Caco-2 (cell line): ENCODE results near the gene ARL10. TPM values are rescaled to one million over a fixed set of nuclear protein-coding genes. Genes with fewer than 3 reads are reported as not detected.
A peak's percentile ranks its signal among the peaks of the same experiment; 100 is the strongest.

Source experiments
- BruUV-seq: library from RNA; stranded (reverse); fragments of 400-500 nt; replicated peaks from 2 replicates; lab custom pipeline; 2021; lab: Mats Ljungman, UMichigan
- CTCF ChIA-PET: fragments of 300-600 bp; sonication (Branson Sonifier 250); formaldehyde crosslinking; loops from one replicate; lab custom pipeline; 2022; ENCODE audit warnings: antibody characterized with exemption; lab: Charles Lee
- POLR2A ChIA-PET: fragments of 300-600 bp; sonication (Branson Sonifier 250); formaldehyde crosslinking; loops from one replicate; lab custom pipeline; 2022; ENCODE audit warnings: antibody characterized with exemption; lab: Charles Lee
- DNase-seq, 2 experiments: peaks; one replicate each; pipeline versions ENCODE4 v3.0.0 to v3.0.0-alpha.2; 2020 to 2022
- H3K27me3 ChIP-seq: replicated peaks from 2 replicates; pipeline ENCODE4 v1.6.0; 2011; ENCODE audit warnings: low read length; ENCODE audit not compliant: control insufficient read depth, insufficient read depth
- H3K36me3 ChIP-seq: 2 replicates; pipeline ENCODE4 v1.5.1; 2011; ENCODE audit warnings: low read length; ENCODE audit not compliant: control insufficient read depth, insufficient read depth
- H3K4me1 ChIP-seq: fragments of 250-450 bp; sonication (Bioruptor Pico); 2 replicates; pipeline ENCODE4 v1.5.1; 2020; ENCODE audit warnings: mild to moderate bottlenecking
- H3K4me3 ChIP-seq: 2 replicates; pipeline ENCODE4 v1.5.1; 2011; ENCODE audit warnings: low read depth, mild to moderate bottlenecking, control low read depth, low read length
- H3K9me3 ChIP-seq: fragments of 250-450 bp; sonication (Bioruptor Pico); 2 replicates; pipeline ENCODE4 v1.5.1; 2020; ENCODE audit warnings: mild to moderate bottlenecking, moderate library complexity
- H3K27ac Mint-ChIP-seq: one replicate; pipeline ENCODE4 v1.8.0; 2022; ENCODE audit warnings: mixed read lengths; ENCODE audit not compliant: unreplicated experiment
- H3K27me3 Mint-ChIP-seq: one replicate; pipeline ENCODE4 v1.8.0; 2022; ENCODE audit warnings: mixed read lengths; ENCODE audit not compliant: insufficient read depth, unreplicated experiment
- H3K36me3 Mint-ChIP-seq: one replicate; pipeline ENCODE4 v1.8.0; 2022; ENCODE audit warnings: mild to moderate bottlenecking, mixed read lengths; ENCODE audit not compliant: insufficient read depth, unreplicated experiment
- H3K4me1 Mint-ChIP-seq: one replicate; pipeline ENCODE4 v1.8.0; 2022; ENCODE audit warnings: low read depth, mixed read lengths; ENCODE audit not compliant: unreplicated experiment
- H3K4me3 Mint-ChIP-seq: one replicate; pipeline ENCODE4 v1.8.0; 2022; ENCODE audit warnings: mild to moderate bottlenecking, moderate library complexity, mixed read lengths; ENCODE audit not compliant: unreplicated experiment
- H3K9me3 Mint-ChIP-seq: one replicate; pipeline ENCODE4 v1.8.0; 2022; ENCODE audit warnings: mixed read lengths; ENCODE audit not compliant: unreplicated experiment
- intact Hi-C: fragments of 100-400 bp; cut with micrococcal nuclease; formaldehyde crosslinking; loops from one replicate; pipeline ENCODE4 v1.10.0; 2022; ENCODE audit not compliant: unreplicated experiment
- total RNA-seq: library from RNA; stranded (reverse); gene quantifications from 2 replicates; pipeline ENCODE4 v1.2.3, GENCODE V29; 2022
- TF ChIP-seq, protein P1 (sequence below), 2 experiments: fragments of 200-600 bp in 1 of 2; IDR thresholded peaks; 1 replicate in 1 of 2; 2 replicates in 1 of 2; pipeline versions ENCODE4 v1.5.1 to v1.8.0; 2011 to 2022; ENCODE audit warnings: antibody characterized with exemption in 1 of 2, control low read depth in 1 of 2, inconsistent platforms in 1 of 2, low read depth in 1 of 2, low read length in 1 of 2, mild to moderate bottlenecking in 1 of 2, moderate library complexity in 1 of 2; ENCODE audit not compliant: insufficient read depth in 1 of 2, severe bottlenecking in 1 of 2, unreplicated experiment in 1 of 2

ARL10 gene
- total RNA-seq, 1 experiment from 2014 or later: 2.3 TPM

GRCh38 chr5:176416965-176417364, 51.7 kb downstream of the ARL10 start:
- intact Hi-C loops: loop anchor here (1.0 to 10.0 kb wide), 4 partner anchors 31 to 162 kb away; partner anchors contain the start of gene FAF2

GRCh38 chr5:176418251-176418650, 53.0 kb downstream of the ARL10 start:
- H3K4me3 ChIP-seq: no peak overlapping the region
- peaks cover 23% of the 10 kb centered on the region for H3K4me1 ChIP-seq
- intact Hi-C loops: loop anchor here (10.0 kb wide), 1 partner anchor 67 kb away; no protein-coding TSS in a partner anchor
- no peaks in the 10 kb centered on the region for H3K27me3 Mint-ChIP-seq
- TF ChIP-seq, protein P1, sequence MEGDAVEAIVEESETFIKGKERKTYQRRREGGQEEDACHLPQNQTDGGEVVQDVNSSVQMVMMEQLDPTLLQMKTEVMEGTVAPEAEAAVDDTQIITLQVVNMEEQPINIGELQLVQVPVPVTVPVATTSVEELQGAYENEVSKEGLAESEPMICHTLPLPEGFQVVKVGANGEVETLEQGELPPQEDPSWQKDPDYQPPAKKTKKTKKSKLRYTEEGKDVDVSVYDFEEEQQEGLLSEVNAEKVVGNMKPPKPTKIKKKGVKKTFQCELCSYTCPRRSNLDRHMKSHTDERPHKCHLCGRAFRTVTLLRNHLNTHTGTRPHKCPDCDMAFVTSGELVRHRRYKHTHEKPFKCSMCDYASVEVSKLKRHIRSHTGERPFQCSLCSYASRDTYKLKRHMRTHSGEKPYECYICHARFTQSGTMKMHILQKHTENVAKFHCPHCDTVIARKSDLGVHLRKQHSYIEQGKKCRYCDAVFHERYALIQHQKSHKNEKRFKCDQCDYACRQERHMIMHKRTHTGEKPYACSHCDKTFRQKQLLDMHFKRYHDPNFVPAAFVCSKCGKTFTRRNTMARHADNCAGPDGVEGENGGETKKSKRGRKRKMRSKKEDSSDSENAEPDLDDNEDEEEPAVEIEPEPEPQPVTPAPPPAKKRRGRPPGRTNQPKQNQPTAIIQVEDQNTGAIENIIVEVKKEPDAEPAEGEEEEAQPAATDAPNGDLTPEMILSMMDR (IDR thresholded peaks at IDR 0.05; ENCODE audit: insufficient read depth in 1 of 2, low read depth in 1 of 2, low read length in 1 of 2, severe bottlenecking in 1 of 2, unreplicated experiment in 1 of 2): no peak
- H3K4me1 Mint-ChIP-seq: peaks cover 14% of the 10 kb centered on the region
- no peaks in the 10 kb centered on the region for H3K27me3 ChIP-seq
- H3K36me3 Mint-ChIP-seq: peaks cover 15% of the 10 kb centered on the region
- H3K9me3 Mint-ChIP-seq: peaks cover 18% of the 10 kb centered on the region
- peak overlapping the region; percentile 32 for H3K27ac Mint-ChIP-seq
- no peaks in the 10 kb centered on the region for H3K9me3 ChIP-seq
- peak overlapping the region; percentile 12 for H3K4me3 Mint-ChIP-seq
- CTCF ChIA-PET: interaction anchor here (1.2 to 1.5 kb wide), 2 partner anchors 30 to 119 kb away, joined by 3 to 14 read pairs; partner anchors contain the start of genes FAF2 and RNF44
- BruUV-seq: no TSS peak
- POLR2A ChIA-PET: interaction anchor here (3.7 kb wide), 1 partner anchor 30 kb away, joined by 23 read pairs; the partner anchor contains the start of gene FAF2
- DNase-seq: peak; percentile 79 to 85
- no peaks in the 10 kb centered on the region for H3K36me3 ChIP-seq

More at GRCh38 chr5:176416965-176417364, 51.7 kb downstream of the ARL10 start:
- peak overlapping the region; percentile 30 for H3K27ac Mint-ChIP-seq
- H3K27me3 Mint-ChIP-seq: no peaks in the 10 kb centered on the region
- H3K9me3 ChIP-seq: no peaks in the 10 kb centered on the region
- no peaks in the 10 kb centered on the region for H3K36me3 ChIP-seq
- H3K4me1 ChIP-seq: peaks cover 23% of the 10 kb centered on the region
- ChIA-PET POLR2A (interaction anchor here (1.0 to 3.7 kb wide), 3 partner anchors 31 to 156 kb away, joined by 3 to 23 read pairs (median 22); partner anchors contain the start of genes FAF2 and RNF44), CTCF (interaction anchor here (0.9 to 1.8 kb wide), 7 partner anchors 31 to 687 kb away, joined by 3 to 20 read pairs (median 5); partner anchors contain the start of genes FAF2 and TSPAN17)
- no TSS peak for BruUV-seq
- peak overlapping the region; percentile 32 for H3K4me3 ChIP-seq
- H3K4me1 Mint-ChIP-seq: peaks cover 14% of the 10 kb centered on the region
- H3K9me3 Mint-ChIP-seq: peaks cover 18% of the 10 kb centered on the region
- H3K36me3 Mint-ChIP-seq: peaks cover 15% of the 10 kb centered on the region
- no peaks in the 10 kb centered on the region for H3K27me3 ChIP-seq
- no peak for DNase-seq
- H3K4me3 Mint-ChIP-seq: peak overlapping the region; percentile 77
- TF ChIP-seq, protein P1 (IDR thresholded peaks at IDR 0.05; ENCODE audit: insufficient read depth in 1 of 2, low read depth in 1 of 2, low read length in 1 of 2, severe bottlenecking in 1 of 2, unreplicated experiment in 1 of 2): no peak

DNA sequence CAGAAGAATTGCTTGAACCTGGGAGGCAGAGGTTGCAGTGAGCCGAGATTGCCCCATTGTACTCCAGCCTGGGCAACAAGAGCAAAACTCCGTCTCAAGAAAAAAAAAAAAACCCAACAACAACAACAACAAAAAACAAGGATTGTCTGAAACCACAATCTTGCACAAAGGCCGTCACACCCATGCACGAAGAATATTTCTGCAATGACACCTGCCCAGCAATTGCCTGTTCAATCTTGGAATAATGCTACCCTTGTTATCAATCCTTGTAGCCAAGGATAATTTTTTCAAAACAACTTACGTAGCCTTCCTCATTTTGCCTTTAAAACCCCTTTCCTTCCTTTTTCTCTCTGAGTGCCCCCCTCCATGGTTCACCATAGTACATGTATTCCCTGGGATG, 54.8 kb downstream of the ARL10 start:
- TF ChIP-seq, protein P1 (IDR thresholded peaks at IDR 0.05; ENCODE audit: insufficient read depth in 1 of 2, low read depth in 1 of 2, low read length in 1 of 2, severe bottlenecking in 1 of 2, unreplicated experiment in 1 of 2): no peak
- H3K9me3 ChIP-seq: no peaks in the 10 kb centered on the region
- Mint-ChIP-seq H3K9me3 (peaks cover 18% of the 10 kb centered on the region), H3K27ac (no peak overlapping the region), H3K27me3 (no peaks in the 10 kb centered on the region), H3K4me3 (no peak overlapping the region), H3K4me1 (peaks cover 14% of the 10 kb centered on the region), H3K36me3 (peaks cover 15% of the 10 kb centered on the region)
- H3K4me1 ChIP-seq: peaks cover 31% of the 10 kb centered on the region
- no peaks in the 10 kb centered on the region for H3K27me3 ChIP-seq
- no TSS peak for BruUV-seq
- DNase-seq: no peak
- H3K4me3 ChIP-seq: no peak overlapping the region
- CTCF ChIA-PET: no interaction called here
- H3K36me3 ChIP-seq: no peaks in the 10 kb centered on the region
- POLR2A ChIA-PET: no interaction called here
- intact Hi-C loops: no loop called here
